Posterior vena cava (tissue), 2 donors: Measurements from ENCODE around the gene TREH. TPM values are rescaled to one million over a fixed set of nuclear protein-coding genes. Genes with fewer than 3 reads are reported as not detected.

Experiments used
- DNase-seq: peaks from one replicate; pipeline ENCODE4 v3.0.0-alpha.2; 2020; ENCODE audit warnings: low spot score
- intact Hi-C, 2 donors: fragments of 100-400 bp; cut with DNase I; formaldehyde crosslinking; loops; one replicate each; pipeline versions ENCODE4 v1.14.1 to v1.14.2; 2022 to 2023
- total RNA-seq, 2 donors: library from RNA; stranded (reverse); fragmentation: NEBNext Ultra II Directional; extraction: Animal tissue kit (Norgen Biotek cat#: 25700); gene quantifications; one replicate each; pipeline ENCODE4 v1.2.1, GENCODE V29; 2021
- donor health status: DM: yes; HTN: yes; CAD: no.
- donor health status: DM: yes; HTN: yes; CAD: no.

Gene TREH
- total RNA-seq, 2 donors from 2014 or later: not detected

DNA sequence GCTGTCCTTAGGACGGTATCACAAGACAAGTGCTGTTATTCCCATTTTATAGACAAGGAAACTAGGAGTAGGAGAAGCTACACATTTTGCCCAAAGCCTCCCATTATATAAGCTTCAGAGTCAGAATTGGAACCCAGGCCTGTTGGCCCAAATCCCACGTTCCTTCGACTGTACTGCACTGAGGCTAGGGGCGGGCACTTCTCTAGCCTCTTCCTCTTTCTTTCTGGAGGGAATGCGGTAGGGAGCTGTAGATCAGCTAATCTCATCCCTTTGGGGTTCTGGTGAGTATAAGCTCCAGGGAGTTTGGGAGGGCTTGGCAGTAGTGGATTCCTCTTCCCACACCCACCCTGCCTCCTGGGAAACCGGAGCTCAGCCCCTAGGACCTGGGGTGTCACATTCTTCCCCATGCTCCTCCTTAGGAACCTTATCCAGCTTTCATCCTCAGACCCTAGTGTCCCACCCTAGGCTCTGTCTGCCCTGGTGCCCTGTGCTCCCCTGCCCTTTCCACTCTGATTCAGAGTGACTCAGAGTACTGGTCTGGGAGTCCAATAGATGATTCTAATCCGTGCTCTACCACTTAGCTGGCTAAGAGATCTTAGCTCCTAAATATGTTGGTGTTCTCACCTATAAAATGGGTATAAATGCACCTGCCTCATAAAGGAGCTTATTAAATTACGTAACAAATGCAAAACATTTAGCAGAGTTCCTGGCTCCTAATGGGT lies 42.7 kb downstream of the TREH start:
- no peak for DNase-seq
- intact Hi-C loops: no loop called here

DNA sequence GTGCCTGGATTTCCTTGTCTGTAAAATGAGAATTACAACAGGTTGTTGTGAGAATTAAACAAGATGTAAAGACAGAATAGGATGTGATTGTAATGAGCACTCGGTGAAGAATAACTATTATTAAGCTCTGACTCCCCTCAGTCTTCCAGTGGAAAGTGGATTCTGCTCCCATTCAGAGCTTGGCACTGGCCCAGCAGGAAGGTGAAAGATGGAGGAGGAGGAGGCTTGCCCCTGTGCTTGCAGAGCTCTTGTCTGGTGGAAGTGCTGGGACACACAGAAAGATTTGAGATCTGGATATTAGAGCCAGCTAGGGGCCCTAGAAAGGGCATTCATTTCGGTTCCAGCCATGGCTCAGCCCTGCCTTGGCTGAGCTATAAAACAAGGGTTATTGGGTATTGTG lies 43.8 kb downstream of the TREH start:
- no peak for DNase-seq
- intact Hi-C loops: no loop called here

DNA sequence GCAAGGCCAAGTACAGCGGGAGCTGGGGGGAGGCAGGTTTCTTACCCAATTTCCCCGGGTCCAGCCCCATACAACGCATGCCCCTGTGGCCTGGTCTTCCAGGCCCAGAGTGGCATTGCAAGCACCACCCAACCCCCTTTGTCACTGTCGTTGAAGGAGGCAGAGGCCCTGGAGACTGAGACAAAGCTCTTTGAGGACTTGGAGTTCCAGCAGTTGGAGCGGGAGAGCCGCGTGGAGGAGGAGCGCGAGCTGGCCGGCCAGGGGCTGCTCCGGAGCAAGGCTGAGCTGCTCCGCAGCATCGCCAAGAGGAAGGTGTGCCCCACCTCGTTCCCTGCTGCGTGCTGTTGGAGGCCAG lies 44.2 kb downstream of the TREH start:
- intact Hi-C loops: no loop called here
- no peak for DNase-seq

DNA sequence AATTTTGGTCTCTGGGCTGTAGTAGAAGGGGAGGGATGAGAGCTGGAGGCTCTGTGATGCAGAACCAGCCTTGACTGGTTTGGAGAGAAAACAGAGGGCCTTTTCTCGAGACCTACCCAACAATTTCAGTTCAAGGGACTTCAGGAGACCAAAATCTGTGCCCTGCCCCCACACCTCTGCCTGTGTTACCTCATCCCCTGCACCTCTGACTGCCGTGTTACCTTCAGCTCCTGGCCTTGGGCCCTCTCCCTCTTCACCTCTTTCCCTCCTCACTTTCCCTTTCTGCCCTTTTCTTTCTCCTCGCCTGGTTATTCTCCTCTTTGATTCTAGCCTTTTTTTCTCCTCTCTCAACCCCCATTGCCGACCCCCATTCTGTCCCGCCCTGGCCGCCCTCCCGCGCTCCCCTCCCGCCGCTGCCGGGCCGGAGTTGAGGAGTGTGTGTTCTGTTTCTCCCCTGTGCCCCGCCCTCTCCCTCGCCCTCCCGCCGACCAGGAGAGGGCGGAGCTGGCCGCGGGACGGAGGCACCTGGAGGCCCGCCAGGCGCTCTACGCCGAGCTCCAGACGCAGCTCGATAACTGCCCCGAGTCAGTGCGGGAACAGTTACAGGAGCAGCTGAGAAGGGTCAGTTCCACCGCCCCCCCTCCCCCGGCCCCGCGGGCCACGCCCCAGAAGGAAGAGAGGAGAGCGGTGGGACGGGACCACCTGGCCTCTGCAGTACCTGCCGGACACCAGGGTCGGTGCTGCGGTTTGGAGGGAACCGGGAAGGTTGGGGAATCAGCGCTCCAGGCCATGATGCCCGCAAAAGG lies 44.8 kb downstream of the TREH start:
- intact Hi-C loops: no loop called here
- no peak for DNase-seq

DNA sequence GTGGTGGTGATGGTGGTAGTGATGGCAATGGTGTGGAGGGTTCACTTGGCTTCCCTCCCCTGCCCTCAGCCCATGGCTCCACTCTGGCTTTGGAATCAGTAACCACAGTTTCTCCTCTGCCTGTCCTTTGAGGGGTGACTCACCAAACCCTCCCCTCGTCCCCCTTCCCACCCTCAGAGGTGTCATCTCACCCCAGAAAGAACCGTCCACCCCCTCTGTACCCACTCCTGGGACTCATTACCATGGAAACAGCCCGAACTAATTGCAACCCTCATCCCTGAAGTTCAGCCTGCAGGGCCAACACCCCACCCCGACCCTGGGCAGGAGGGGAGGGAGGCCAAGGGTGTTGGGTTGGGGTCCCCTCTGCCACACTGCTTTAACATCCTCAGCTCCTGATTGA lies 45.5 kb downstream of the TREH start:
- no peak for DNase-seq
- intact Hi-C loops: no loop called here

DNA sequence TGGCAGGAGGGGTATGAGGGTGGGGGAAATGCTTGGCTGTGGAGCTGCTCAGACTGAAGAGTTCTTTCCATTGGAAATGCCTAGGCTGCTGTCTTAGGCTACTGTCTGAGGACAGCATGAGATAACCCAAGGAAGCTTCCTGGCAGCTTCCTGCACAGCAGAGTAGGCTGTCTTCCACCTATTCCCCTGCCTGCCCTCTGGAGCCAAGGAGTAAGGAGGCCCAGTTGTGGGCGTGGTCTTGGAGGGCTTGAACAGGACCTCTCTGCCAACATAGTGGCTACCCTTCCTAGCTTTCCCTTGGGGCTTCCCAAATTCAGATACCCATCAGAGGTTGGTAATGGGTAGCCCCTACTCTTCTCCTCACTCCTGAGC lies 46.1 kb downstream of the TREH start:
- intact Hi-C loops: no loop called here
- no peak for DNase-seq

DNA sequence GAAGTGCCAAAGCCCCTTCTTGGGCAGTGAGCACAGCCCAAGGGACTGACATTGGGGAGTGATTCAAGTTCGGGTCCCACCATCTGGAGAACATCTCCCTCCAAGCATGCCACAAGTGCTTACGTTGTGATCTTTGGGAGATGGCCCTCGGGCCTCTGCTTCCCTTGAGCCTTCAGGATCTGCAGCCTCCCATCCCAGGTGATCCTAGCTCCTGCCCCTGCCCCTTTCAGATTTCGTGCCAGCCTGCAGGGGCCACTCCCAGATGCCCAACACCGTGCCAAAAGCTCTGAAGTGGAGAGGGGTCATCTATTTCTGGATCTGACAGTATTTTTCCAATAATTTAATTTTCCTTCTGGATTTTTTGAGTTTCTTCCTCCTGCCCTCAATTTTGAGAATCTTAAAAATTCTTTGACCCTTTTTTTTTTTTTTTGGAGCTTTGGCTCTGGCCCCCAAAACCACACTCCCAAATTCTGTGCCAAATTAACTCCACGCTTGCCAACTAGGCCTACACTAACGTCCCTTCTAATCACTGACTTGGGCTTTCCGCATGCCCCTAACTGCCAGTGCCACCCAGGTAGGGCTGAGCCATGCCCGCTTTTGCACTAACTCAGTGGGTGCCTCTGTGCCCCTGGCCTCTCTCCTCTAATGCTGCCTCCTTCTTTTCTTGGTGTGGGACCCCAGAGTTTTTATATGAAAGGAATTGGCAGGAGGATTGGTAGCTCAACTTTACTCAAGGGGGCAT lies 46.7 kb downstream of the TREH start:
- DNase-seq: no peak
- intact Hi-C loops: no loop called here

DNA sequence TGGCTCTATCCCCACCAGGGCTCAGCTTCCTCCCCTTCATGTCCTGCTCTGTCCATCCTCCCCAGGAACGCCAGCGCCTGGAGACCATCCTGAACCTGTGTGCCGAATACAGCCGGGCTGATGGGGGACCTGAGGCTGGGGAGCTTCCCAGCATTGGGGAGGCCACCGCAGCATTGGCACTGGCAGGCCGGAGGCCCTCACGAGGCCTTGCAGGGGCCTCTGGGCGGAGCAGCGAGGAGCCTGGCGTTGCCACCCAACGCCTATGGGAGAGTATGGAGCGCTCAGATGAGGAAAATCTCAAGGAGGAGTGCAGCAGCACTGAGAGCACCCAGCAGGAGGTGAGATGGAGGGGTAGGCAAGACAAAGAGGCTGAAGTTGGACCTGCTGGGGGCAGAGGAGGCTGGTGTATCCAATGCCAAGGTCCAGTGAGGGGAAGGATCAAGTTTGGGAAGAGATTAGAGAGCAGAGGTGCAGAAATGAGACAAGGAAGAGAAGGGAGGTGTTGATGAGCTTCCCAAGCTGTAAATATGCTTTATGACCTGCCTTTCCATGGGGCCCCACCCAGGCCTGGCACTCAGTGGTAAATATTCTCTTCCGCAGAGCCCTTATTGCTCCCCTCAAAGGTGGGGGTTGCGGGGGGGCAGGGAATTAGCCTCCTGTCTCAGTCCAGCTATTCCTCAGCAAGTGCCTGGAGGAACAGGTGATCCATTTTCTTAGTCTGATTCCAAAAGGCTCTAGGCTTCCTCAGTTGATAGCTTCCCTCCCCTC lies 48.1 kb downstream of the TREH start:
- intact Hi-C loops: no loop called here
- no peak for DNase-seq

DNA sequence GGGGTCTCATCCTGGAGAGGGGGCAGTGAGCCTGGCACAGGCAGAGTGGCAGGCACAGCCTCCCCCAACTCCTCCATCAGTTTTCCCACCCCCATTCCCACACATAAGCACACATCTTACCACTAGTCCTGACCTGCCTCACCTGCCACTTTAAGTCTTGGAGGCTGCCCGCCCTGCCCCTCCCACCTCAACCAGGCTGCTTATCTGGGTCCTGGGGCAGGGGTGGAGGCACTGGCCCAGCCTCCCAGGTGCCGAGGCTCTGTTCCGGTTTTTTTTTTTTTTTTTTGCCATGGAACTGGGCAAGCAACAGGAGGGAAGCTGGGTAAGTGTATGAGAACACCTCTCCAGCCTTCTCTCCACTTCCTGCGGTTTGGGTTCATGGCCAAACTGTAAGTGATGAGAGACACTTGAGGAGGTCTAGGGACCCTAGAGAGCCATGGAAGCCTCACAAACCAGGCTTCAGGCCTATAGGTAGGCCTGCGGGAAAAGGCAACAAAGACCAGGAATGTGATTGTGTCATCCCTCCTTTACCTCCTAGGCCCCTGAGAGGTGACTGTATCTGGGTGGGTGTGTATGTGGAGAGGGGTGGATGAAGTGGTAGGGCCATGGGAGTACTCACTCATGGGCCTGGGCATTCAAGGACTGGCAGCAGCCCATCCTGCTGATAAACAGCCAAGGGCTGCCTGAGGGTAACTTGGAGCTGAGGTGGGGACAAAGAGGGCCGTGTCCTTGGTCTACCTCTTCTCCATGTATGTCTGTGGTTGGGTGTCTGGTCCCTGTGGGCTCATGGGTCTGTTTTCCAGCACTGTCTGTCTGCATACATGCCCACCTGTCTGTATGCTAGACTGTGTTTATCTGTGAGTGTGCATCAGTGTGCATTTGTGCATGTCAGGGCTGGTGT lies 49.4 kb downstream of the TREH start:
- DNase-seq: no peak
- intact Hi-C loops: no loop called here

DNA sequence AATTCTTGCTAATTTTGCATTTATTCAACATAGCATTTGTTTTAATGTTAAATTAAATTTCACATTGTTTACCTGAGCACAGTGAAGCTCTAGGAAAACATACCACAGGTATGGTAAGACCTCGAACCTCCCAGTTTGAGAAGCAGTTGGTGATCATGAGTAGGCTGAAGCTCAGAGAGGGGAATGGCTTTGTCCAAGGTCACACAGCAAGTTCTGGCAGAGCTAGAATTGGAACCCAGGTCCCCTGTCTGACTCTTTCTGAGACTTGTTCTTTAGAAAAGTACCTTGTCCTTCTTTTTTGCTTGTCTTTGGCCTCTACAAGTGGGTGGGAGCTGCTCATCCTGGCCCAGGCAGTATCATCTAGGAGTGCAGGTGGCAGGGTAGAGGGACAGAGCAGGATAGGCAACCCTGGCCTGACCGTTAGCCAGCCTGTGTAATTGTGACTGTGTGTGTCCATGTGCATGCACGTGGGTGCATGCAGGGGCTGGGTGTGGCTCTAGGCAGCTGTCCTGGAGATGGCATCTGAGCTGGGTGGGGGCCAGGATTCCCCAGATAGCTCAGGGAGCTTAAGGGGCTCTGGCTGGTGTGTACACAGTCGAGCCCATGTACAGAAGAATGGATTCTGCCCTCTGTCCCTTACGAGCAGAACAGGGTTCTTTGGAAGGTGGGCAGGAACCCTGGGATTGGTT lies 50.4 kb downstream of the TREH start:
- intact Hi-C loops: no loop called here
- no peak for DNase-seq

DNA sequence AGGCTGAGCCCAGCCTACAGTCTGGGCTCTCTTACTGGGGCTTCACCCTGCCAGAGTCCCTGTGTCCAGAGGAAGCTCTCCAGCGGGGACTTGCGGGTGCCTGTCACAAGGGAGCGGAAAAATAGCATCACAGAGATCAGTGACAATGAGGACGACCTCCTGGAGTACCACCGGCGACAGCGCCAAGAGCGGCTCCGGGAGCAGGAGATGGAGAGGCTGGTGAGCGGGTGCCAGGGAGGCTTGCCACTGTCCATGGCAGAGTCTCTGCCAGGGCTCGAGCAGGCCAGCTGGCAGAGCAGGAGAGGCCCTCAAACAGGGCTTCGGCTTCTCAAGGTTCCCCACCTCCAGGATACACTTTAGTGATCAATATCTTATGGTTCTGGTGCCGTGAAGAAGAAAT lies 51.0 kb downstream of the TREH start:
- intact Hi-C loops: no loop called here
- DNase-seq: no peak

DNA sequence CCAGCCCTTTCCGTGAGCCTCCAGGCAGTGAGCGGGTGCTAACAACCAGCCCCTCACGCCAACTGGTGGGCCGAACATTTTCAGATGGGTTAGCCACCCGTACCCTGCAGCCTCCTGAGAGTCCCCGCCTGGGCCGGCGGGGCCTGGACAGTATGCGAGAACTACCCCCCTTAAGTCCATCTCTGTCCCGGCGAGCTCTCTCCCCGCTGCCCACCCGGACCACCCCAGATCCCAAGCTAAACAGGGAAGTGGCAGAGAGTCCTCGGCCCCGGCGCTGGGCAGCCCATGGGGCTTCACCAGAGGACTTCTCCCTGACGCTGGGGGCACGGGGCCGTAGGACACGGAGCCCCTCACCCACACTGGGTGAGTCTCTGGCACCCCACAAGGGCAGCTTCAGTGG lies 51.4 kb downstream of the TREH start:
- no peak for DNase-seq
- intact Hi-C loops: no loop called here

DNA sequence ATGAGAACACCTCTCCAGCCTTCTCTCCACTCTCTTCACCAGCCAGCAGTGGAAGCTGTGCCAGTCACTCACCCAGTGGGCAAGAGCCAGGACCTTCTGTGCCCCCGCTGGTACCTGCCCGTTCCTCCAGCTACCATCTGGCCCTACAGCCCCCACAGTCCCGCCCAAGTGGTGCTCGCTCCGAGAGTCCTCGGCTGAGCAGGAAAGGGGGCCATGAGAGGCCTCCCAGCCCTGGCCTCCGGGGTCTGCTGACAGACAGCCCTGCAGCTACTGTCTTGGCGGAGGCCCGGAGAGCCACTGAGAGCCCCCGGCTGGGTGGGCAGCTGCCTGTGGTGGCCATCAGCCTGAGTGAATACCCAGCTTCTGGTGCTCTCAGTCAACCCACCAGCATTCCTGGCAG lies 51.9 kb downstream of the TREH start:
- DNase-seq: no peak
- intact Hi-C loops: no loop called here

DNA sequence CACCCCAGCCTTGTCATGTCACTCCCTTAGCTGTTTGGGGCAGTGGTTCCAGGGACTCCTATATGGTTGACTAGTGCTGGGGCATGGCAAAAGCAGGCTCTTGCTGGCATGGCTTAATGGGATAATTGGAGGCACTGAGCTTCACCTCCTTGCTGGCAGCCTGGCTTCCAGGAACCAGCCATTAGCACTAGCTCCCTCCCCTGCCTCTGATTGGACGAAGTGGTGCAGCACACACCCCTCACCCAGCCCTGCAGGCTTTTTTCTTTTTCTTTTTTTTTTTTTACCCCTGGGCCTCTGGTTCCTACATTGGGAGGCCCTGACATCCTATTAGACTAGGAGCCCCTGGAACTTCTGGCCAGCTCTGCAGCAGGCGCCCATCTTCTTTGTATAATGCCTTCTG lies 53.5 kb downstream of the TREH start:
- intact Hi-C loops: no loop called here
- DNase-seq: no peak

DNA sequence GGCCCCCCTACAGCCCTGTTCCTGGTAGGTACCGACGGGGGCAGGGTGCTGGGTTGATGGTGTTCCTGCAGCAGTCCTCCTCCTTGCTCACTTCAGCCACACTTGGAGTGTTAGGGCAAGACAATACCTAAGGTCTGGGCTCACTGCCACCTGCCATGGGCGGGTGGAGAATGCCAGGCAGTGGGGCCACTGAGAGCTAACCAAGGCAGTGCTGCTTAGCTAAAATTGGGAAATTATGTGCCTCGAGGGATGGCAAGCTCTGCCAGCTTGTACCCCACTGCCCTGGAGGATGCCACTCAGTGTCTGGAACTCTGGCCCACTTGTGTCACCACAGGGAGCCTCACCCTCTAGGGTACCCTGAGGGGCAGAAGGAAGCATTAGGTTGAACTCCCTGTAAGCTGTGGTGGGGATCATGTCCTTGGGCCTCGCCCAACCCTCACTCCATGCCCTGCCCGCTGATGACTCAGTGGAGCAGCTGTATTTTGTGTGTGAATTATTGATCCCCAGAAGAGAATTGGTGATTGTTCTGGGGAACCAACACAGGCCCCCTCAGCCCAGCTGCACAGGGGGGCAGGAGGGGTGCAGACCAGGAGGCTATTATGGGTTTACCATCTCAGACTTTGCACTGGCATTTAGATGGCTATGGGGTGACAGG lies 54.3 kb downstream of the TREH start:
- no peak for DNase-seq
- intact Hi-C loops: no loop called here

DNA sequence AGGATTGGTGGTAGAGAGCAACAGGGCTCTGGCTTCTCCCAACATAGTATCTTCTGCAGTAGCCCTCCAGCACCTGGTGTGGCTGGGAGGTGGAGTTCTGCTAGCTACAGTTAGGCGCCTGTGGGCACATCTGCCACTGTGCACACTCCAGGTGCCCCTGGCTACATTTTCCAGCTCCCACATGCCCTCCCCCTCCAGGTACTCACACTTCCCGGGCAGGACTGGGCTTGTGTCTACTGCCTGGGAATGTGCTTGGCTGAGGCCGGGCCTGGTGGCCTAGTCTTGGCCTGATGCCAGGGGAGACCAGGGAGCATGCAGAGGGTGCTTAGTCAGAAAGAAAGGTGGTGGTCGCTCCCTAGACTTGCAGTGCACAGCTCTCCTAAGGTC lies 56.2 kb downstream of the TREH start:
- DNase-seq: no peak
- intact Hi-C loops: no loop called here

DNA sequence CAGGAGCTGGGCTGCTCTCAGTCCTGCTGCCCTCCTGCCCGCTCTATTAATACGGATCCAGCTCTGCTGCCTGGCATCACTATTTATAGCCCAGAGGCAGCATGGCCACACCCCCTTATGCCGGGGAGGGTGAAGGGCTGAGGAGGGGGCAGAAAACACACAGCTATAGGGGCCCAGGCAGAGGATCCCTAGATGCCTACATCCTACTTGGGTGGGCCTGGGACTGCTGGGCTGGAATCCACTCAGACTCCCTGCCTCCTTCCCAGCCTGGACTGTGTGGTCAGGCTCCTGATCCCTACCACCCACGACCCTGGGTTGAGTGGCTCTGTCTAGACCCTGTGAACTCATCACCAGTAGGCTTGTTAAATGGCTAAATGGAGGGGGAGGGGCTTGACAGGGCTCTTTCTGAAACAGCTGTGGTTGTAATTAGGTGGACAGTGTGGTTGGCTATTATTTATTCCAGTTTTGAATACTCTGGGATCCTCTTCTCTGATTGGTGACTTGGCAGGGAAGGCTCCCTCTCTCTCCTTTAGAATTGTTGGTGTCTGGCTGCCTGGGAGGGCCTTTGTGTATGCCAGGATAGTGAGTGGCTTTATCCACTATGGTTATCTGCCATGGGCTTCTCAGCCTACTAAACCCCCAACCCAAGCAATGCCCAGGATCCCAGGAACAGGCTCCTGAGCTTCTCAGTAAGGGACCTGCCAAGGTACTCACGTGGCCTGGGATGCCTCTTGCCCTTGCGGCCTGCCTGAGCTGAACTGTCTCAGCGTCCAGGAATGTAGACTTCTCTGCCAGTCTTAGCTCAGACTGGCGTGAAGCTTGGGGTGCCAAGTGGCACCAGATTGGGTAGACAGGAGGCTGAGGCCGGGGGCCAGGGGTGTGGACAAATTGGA lies 56.8 kb downstream of the TREH start:
- peak; percentile 78 for DNase-seq
- intact Hi-C loops: no loop called here
